Frontal cortex (tissue), 1 donor: ENCODE data around the gene ACER1. TPM values are rescaled to one million over a fixed set of nuclear protein-coding genes. Genes with fewer than 3 reads are reported as not detected.

Experiments
- total RNA-seq: library from RNA; depleted of rRNA; stranded (reverse); fragments of >200 nt; gene quantifications from one replicate; pipeline ENCODE4 v1.2.3, GENCODE V29; 2014

ACER1 gene
- total RNA-seq, 1 donor from 2014 or later: not detected

Other genes with a start within 250 kb of the ACER1 start
- 5.7 TPM for gene RFX2, start 223.1 kb downstream of the ACER1 start, total RNA-seq
- not detected for gene ACSBG2, start 197.9 kb downstream of the ACER1 start, total RNA-seq
- 8.6 TPM for gene MLLT1, start 53.6 kb downstream of the ACER1 start, total RNA-seq
- 38.3 TPM for gene CLPP, start 27.9 kb upstream of the ACER1 start, total RNA-seq
- 39.9 TPM for gene ALKBH7, start 39.2 kb upstream of the ACER1 start, total RNA-seq
- 3.7 TPM for gene PSPN, start 42.3 kb upstream of the ACER1 start, total RNA-seq
- 51.0 TPM for gene GTF2F1, start 59.6 kb upstream of the ACER1 start, total RNA-seq
- gene KHSRP, start 91.2 kb upstream of the ACER1 start, total RNA-seq: 64.8 TPM
- 0.41 TPM for gene SLC25A41, start 100.2 kb upstream of the ACER1 start, total RNA-seq
- 14.7 TPM for gene SLC25A23, start 126.2 kb upstream of the ACER1 start, total RNA-seq
- 0.41 TPM for gene CRB3, start 130.7 kb upstream of the ACER1 start, total RNA-seq
- not detected for gene DENND1C, start 148.2 kb upstream of the ACER1 start, total RNA-seq
- gene TUBB4A, start 168.7 kb upstream of the ACER1 start, total RNA-seq: 106 TPM
- 2.0 TPM for gene TNFSF9, start 197.4 kb upstream of the ACER1 start, total RNA-seq